Cardiac fibroblast (primary cell): Measurements from ENCODE around the gene TECPR1.

Experiments
- DNase-seq, 2 donors: peaks; one replicate each; pipeline versions ENCODE4 v3.0.0 to v3.0.0-alpha.2; 2010; ENCODE audit warnings: low read depth in 2 of 2
- H3K4me3 ChIP-seq, 2 donors: replicated peaks in 1 of 2; 1 replicate in 1 of 2; 2 replicates in 1 of 2; pipeline ENCODE4 v1.5.1; 2011; ENCODE audit warnings: low read depth in 2 of 2, low read length in 2 of 2, mild to moderate bottlenecking in 2 of 2, moderate library complexity in 1 of 2
- CTCF ChIP-seq: IDR thresholded peaks from one replicate; pipeline ENCODE4 v1.5.1; 2011; ENCODE audit warnings: low read depth, mild to moderate bottlenecking, low read length, inconsistent platforms

Gene TECPR1

GRCh38 chr7:98170966-98171365, 81.1 kb downstream of the TECPR1 start:
- no peak for DNase-seq
- TF ChIP-seq CTCF, result no peak
- H3K4me3 ChIP-seq, result no peak overlapping the region

- H3K4me3 ChIP-seq, result no peak overlapping the region
- TF ChIP-seq CTCF, result no peak
- no peak for DNase-seq
Measured at GRCh38 chr7:98168904-98169621, 83.0 kb downstream of the TECPR1 start.

- TF ChIP-seq CTCF, result peak; percentile 75
- peak; percentile 66 to 73 for DNase-seq
- no peak overlapping the region for H3K4me3 ChIP-seq
Measured at GRCh38 chr7:98168181-98168903, 83.7 kb downstream of the TECPR1 start.

- DNase-seq, result no peak
- no peak overlapping the region for H3K4me3 ChIP-seq
- TF ChIP-seq CTCF, result no peak
Measured at GRCh38 chr7:98167653-98168052, 84.4 kb downstream of the TECPR1 start.

GRCh38 chr7:98166668-98166970, 85.4 kb downstream of the TECPR1 start:
- no peak for DNase-seq
- H3K4me3 ChIP-seq, result no peak overlapping the region
- no peak for TF ChIP-seq CTCF

- peak; percentile 44 for DNase-seq
- peak; percentile 78 for TF ChIP-seq CTCF
- no peak overlapping the region for H3K4me3 ChIP-seq
Measured at GRCh38 chr7:98165827-98166667, 86.0 kb downstream of the TECPR1 start.
